ENCODE data around the gene TYW1.
"Not testable (repeated sequence)": the region's sequence is repeated elsewhere in the genome, so short reads cannot be mapped to it uniquely, and the experiment has no call there.

Gene TYW1

GRCh38 chr7:66961096-66961495, 35.5 kb upstream of the TYW1 start:
- H3K9me3 ChIP-seq (ENCODE audit: control insufficient read depth, low read length) = no peaks in the 10 kb centered on the region
- no peak for DNase-seq
- H3K27me3 ChIP-seq (replicated peaks; ENCODE audit: control insufficient read depth, insufficient read depth, low read length, poor library complexity, severe bottlenecking) = no peaks in the 10 kb centered on the region
- H3K4me1 ChIP-seq (ENCODE audit: control insufficient read depth, insufficient read depth, low read length, poor library complexity, severe bottlenecking) = no peaks in the 10 kb centered on the region
- no peak overlapping the region for H3K27ac ChIP-seq (ENCODE audit: insufficient read depth, low read length, poor library complexity, severe bottlenecking)
- no peak overlapping the region for H3K4me3 ChIP-seq (ENCODE audit: insufficient read depth, low read depth, low read length, poor library complexity, severe bottlenecking)
- peaks cover 17% of the 10 kb centered on the region for H3K36me3 ChIP-seq (ENCODE audit: control insufficient read depth, insufficient read depth, low read length)

DNA sequence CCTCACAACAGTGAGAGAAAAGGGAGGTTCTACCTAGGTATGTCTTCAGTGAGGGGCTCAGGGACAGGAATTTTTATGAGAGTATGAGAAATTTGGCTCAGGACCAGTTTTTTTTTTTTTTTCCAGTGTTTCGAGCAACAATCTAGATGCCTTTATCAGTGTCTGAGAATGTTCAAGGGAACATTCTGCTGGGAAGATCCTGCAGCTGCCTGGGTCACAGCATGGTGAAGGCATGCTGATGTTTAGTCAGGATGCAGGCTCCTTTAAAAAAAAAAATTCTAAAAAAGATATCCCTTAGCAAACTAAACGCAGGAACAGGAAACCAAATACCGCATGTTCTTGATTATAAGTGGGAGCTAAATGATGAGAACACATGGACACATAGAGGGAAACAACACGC, 32.2 kb upstream of the TYW1 start:
- Histone ChIP-seq H3K36me3 (ENCODE audit: control insufficient read depth, insufficient read depth, low read length) (no peaks in the 10 kb centered on the region), H3K4me1 (ENCODE audit: control insufficient read depth, insufficient read depth, low read length, poor library complexity, severe bottlenecking) (no peaks in the 10 kb centered on the region), H3K27ac (ENCODE audit: insufficient read depth, low read length, poor library complexity, severe bottlenecking) (no peak overlapping the region), H3K9me3 (ENCODE audit: control insufficient read depth, low read length) (no peaks in the 10 kb centered on the region), H3K4me3 (ENCODE audit: insufficient read depth, low read depth, low read length, poor library complexity, severe bottlenecking) (no peak overlapping the region), H3K27me3 (replicated peaks; ENCODE audit: control insufficient read depth, insufficient read depth, low read length, poor library complexity, severe bottlenecking) (no peaks in the 10 kb centered on the region)
- no peak for DNase-seq

DNA sequence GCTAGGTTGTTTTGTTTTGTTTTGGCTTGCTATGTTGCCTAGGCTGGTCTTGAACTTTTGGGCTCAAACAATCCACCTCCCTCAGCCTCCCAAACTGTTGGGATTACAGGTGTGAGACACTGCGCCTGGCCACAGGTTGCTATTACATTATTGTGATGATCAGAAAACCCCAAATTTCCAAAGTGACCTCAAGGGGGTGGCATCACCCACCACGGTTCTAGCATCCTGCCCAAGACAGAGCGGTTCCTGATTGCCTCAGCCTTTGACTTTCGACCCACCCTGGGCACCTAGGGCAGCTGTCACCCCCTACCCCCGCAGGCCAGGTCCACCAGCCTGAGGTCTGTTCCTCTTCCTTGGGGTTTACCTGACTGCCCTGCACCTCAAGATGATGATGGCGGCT, 29.6 kb upstream of the TYW1 start:
- H3K27ac ChIP-seq (ENCODE audit: insufficient read depth, low read length, poor library complexity, severe bottlenecking) = no peak overlapping the region
- DNase-seq = no peak
- no peaks in the 10 kb centered on the region for H3K36me3 ChIP-seq (ENCODE audit: control insufficient read depth, insufficient read depth, low read length)
- H3K27me3 ChIP-seq (replicated peaks; ENCODE audit: control insufficient read depth, insufficient read depth, low read length, poor library complexity, severe bottlenecking) = no peaks in the 10 kb centered on the region
- H3K4me3 ChIP-seq (ENCODE audit: insufficient read depth, low read depth, low read length, poor library complexity, severe bottlenecking) = no peak overlapping the region
- H3K4me1 ChIP-seq (ENCODE audit: control insufficient read depth, insufficient read depth, low read length, poor library complexity, severe bottlenecking) = no peaks in the 10 kb centered on the region
- no peaks in the 10 kb centered on the region for H3K9me3 ChIP-seq (ENCODE audit: control insufficient read depth, low read length)

- not testable (repeated sequence) for H3K4me3 ChIP-seq (ENCODE audit: insufficient read depth, low read depth, low read length, poor library complexity, severe bottlenecking); DNase-seq; H3K27me3 ChIP-seq (replicated peaks; ENCODE audit: control insufficient read depth, insufficient read depth, low read length, poor library complexity, severe bottlenecking); H3K9me3 ChIP-seq (ENCODE audit: control insufficient read depth, low read length); H3K27ac ChIP-seq (ENCODE audit: insufficient read depth, low read length, poor library complexity, severe bottlenecking); H3K36me3 ChIP-seq (ENCODE audit: control insufficient read depth, insufficient read depth, low read length); H3K4me1 ChIP-seq (ENCODE audit: control insufficient read depth, insufficient read depth, low read length, poor library complexity, severe bottlenecking)
Measured at GRCh38 chr7:66969001-66969400, 27.6 kb upstream of the TYW1 start.

- no peak for DNase-seq
Measured at GRCh38 chr7:66970310-66970709, 26.3 kb upstream of the TYW1 start.

GRCh38 chr7:66974986-66975590, 21.5 kb upstream of the TYW1 start:
- H3K36me3 ChIP-seq (ENCODE audit: control insufficient read depth, insufficient read depth, low read length) = no peaks in the 10 kb centered on the region
- H3K9me3 ChIP-seq (ENCODE audit: control insufficient read depth, low read length) = no peaks in the 10 kb centered on the region
- DNase-seq = no peak
- no peaks in the 10 kb centered on the region for H3K27me3 ChIP-seq (replicated peaks; ENCODE audit: control insufficient read depth, insufficient read depth, low read length, poor library complexity, severe bottlenecking)
- no peak overlapping the region for H3K27ac ChIP-seq (ENCODE audit: insufficient read depth, low read length, poor library complexity, severe bottlenecking)
- H3K4me1 ChIP-seq (ENCODE audit: control insufficient read depth, insufficient read depth, low read length, poor library complexity, severe bottlenecking) = no peaks in the 10 kb centered on the region
- H3K4me3 ChIP-seq (ENCODE audit: insufficient read depth, low read depth, low read length, poor library complexity, severe bottlenecking) = no peak overlapping the region

More at GRCh38 chr7:66970310-66970709, 26.3 kb upstream of the TYW1 start:
- H3K36me3 ChIP-seq (ENCODE audit: control insufficient read depth, insufficient read depth, low read length) = no peaks in the 10 kb centered on the region
- H3K27me3 ChIP-seq (replicated peaks; ENCODE audit: control insufficient read depth, insufficient read depth, low read length, poor library complexity, severe bottlenecking) = no peaks in the 10 kb centered on the region
- no peak overlapping the region for H3K27ac ChIP-seq (ENCODE audit: insufficient read depth, low read length, poor library complexity, severe bottlenecking)
- no peaks in the 10 kb centered on the region for H3K4me1 ChIP-seq (ENCODE audit: control insufficient read depth, insufficient read depth, low read length, poor library complexity, severe bottlenecking)
- no peaks in the 10 kb centered on the region for H3K9me3 ChIP-seq (ENCODE audit: control insufficient read depth, low read length)
- H3K4me3 ChIP-seq (ENCODE audit: insufficient read depth, low read depth, low read length, poor library complexity, severe bottlenecking) = no peak overlapping the region

DNA sequence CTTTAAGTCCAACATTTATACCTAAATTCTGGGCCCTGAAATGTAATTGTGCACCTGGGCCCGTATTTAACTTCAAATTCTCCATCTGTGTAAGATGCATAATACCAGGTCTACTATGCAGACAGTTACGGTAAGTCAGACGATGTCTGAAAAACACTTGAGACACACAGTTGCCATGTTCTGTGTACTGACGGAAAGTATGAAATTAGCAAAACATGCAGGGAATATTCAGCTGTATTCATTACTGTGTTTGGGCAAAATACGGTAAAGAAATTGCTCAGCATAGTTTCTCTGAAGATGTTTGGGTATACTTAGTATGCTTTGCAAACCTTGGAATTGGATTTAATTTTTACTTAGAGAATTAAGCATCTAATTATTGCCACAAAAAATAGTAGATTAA, 18.3 kb upstream of the TYW1 start:
- H3K9me3 ChIP-seq (ENCODE audit: control insufficient read depth, low read length); H3K27me3 ChIP-seq (replicated peaks; ENCODE audit: control insufficient read depth, insufficient read depth, low read length, poor library complexity, severe bottlenecking); DNase-seq; H3K4me3 ChIP-seq (ENCODE audit: insufficient read depth, low read depth, low read length, poor library complexity, severe bottlenecking); H3K36me3 ChIP-seq (ENCODE audit: control insufficient read depth, insufficient read depth, low read length); H3K27ac ChIP-seq (ENCODE audit: insufficient read depth, low read length, poor library complexity, severe bottlenecking); H3K4me1 ChIP-seq (ENCODE audit: control insufficient read depth, insufficient read depth, low read length, poor library complexity, severe bottlenecking): not testable (repeated sequence)

DNA sequence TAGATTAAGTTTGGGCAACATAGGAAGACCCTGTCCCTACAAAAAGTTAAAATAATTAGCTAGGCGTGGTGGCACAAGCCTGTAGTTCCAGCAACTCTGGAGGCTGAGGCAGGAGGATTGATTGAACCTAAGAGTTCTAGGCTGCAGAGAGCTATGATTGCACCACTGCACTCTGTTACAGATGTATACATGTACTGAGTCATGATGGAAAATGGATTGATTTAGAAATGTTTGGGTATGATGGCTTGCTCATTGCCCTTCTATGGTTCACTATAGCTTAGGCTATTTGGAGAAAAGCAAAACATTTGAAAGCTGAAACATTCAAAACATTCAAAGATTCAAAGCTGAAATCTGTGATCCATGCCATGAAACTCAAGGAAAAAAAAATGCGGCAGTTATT, 17.6 kb upstream of the TYW1 start:
- H3K4me3 ChIP-seq (ENCODE audit: insufficient read depth, low read depth, low read length, poor library complexity, severe bottlenecking); H3K9me3 ChIP-seq (ENCODE audit: control insufficient read depth, low read length); H3K27ac ChIP-seq (ENCODE audit: insufficient read depth, low read length, poor library complexity, severe bottlenecking); H3K36me3 ChIP-seq (ENCODE audit: control insufficient read depth, insufficient read depth, low read length); DNase-seq; H3K4me1 ChIP-seq (ENCODE audit: control insufficient read depth, insufficient read depth, low read length, poor library complexity, severe bottlenecking); H3K27me3 ChIP-seq (replicated peaks; ENCODE audit: control insufficient read depth, insufficient read depth, low read length, poor library complexity, severe bottlenecking): not testable (repeated sequence)

DNA sequence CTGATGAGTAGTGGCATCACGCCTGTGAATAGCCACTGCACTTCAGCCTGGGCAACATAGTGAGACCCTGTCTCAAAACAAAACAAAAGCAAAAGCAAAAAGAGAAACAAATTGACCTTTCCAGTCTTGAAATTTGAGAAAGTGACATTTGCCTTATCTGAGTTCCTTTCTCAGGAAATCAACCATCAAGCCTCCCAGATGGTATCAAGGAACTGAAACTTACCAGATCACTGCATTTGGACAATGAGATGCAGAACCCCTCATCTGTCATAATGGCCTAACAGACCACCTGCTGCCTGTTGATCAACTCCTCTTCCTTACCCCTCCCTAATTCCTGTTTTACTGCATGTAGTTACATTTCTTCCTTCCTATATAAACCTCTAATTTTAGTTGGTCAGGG, 16.3 kb upstream of the TYW1 start:
- not testable (repeated sequence) for H3K4me1 ChIP-seq (ENCODE audit: control insufficient read depth, insufficient read depth, low read length, poor library complexity, severe bottlenecking); H3K27ac ChIP-seq (ENCODE audit: insufficient read depth, low read length, poor library complexity, severe bottlenecking); H3K27me3 ChIP-seq (replicated peaks; ENCODE audit: control insufficient read depth, insufficient read depth, low read length, poor library complexity, severe bottlenecking); H3K36me3 ChIP-seq (ENCODE audit: control insufficient read depth, insufficient read depth, low read length); H3K9me3 ChIP-seq (ENCODE audit: control insufficient read depth, low read length); H3K4me3 ChIP-seq (ENCODE audit: insufficient read depth, low read depth, low read length, poor library complexity, severe bottlenecking); DNase-seq

DNA sequence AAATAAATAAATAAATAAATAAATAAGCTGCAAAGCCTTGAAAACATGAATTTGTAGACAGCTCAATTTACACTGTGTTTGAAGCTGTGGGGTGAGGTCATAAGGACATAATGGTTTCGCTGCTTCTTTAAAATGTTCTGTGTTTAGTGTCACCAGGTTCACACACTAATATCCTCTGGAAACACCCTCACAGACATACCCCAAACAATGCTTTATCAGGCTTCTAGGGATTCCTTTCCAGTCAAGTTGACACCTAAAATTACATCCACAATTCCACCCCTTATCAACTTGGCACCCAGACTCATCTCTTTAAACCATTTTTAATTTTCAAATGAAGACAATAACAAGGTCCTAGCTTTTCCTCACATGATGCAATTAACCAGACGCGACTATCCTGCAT, 7.1 kb upstream of the TYW1 start:
- peaks cover 47% of the 10 kb centered on the region for H3K36me3 ChIP-seq (ENCODE audit: control insufficient read depth, insufficient read depth, low read length)
- not testable (repeated sequence) for H3K4me1 ChIP-seq (ENCODE audit: control insufficient read depth, insufficient read depth, low read length, poor library complexity, severe bottlenecking); H3K27me3 ChIP-seq (replicated peaks; ENCODE audit: control insufficient read depth, insufficient read depth, low read length, poor library complexity, severe bottlenecking); H3K4me3 ChIP-seq (ENCODE audit: insufficient read depth, low read depth, low read length, poor library complexity, severe bottlenecking); H3K27ac ChIP-seq (ENCODE audit: insufficient read depth, low read length, poor library complexity, severe bottlenecking); H3K9me3 ChIP-seq (ENCODE audit: control insufficient read depth, low read length); DNase-seq

DNA sequence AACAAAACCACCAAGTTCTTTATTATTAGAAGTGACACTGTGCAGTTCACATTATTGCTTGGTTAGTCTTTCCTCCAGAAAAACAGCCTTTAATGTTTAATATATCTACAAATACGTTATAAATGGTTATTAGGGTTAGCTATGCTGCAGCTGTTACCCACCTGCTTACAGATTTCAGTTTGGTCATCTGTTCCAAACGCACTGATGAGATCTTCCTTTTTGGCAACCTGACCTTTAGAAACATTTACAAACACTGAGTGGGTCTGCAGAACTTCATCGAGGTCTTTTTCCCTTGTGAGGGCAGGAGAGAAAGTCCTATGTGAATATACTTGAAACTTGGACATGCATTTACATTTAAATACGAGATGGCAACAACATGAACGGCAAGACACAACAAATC, 2.6 kb upstream of the TYW1 start:
- peaks cover 29% of the 10 kb centered on the region for H3K36me3 ChIP-seq (ENCODE audit: control insufficient read depth, insufficient read depth, low read length)
- not testable (repeated sequence) for H3K27me3 ChIP-seq (replicated peaks; ENCODE audit: control insufficient read depth, insufficient read depth, low read length, poor library complexity, severe bottlenecking); DNase-seq; H3K27ac ChIP-seq (ENCODE audit: insufficient read depth, low read length, poor library complexity, severe bottlenecking); H3K4me3 ChIP-seq (ENCODE audit: insufficient read depth, low read depth, low read length, poor library complexity, severe bottlenecking); H3K9me3 ChIP-seq (ENCODE audit: control insufficient read depth, low read length); H3K4me1 ChIP-seq (ENCODE audit: control insufficient read depth, insufficient read depth, low read length, poor library complexity, severe bottlenecking)
